GM18519 (cell line): ENCODE data around the gene H6PD.

ENCODE experiments used
- ATAC-seq: cut with Tn5 transposase; IDR thresholded peaks from one replicate; pipeline ENCODE4 v1.9.1; 2021; ENCODE audit warnings: mild to moderate bottlenecking, moderate library complexity; ENCODE audit not compliant: unreplicated experiment, low FRiP score

The H6PD gene

DNA sequence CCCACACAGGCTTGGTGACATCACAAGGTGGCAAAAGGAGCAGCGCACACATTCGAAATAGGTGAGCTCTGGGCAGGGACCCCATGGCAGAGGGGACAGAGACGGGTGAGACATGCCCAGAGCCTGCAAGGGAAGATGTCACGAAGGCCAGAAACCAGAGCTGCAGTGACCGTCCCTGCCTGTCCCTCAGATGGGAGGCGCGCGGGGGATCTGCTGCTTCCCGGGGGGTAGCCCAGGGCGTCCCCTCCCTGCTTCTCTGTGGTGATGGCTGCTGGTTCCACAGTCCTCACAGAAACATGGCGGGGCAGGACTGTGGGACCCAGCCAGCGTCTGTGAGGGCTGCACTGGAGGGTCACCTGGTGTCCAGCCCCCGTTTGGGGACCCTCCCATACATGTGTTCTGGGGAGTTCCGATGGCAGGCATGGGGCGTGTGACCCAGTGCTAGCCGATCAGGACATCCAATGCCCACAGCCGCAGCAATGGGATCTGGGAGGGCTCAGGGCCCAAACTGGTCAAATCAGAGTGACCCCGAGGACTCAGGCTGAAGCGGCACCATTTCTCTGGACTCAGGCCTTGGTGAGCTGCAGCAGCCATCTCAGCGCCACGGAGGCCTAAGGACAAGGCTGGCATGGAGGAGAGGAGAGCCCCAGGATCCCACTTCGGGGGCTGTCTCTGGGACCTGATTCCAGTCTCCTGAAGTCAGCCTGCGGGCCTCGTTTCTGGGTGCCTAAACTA, 37.5 kb downstream of the H6PD start:
- no peak for ATAC-seq

DNA sequence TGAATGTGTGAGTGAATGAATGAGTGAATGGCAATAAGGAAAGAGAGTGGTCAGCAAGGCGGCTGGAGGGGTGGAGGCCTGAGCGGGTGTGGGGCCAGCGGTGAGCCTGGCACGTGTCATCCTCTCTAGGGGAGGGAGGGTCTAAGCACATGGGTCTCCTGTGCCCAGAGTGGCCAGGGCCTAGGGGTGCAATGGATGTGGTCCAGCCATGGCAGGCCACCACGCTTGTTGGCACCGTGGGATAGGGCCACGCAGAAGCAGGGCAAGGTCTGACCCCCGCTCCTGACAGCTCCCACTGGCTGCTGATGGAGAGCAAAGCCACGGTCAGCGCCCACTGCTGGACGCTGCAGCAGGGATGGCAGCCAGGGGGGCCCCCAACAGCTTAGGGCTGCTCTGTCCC, 38.6 kb downstream of the H6PD start:
- ATAC-seq = no peak

DNA sequence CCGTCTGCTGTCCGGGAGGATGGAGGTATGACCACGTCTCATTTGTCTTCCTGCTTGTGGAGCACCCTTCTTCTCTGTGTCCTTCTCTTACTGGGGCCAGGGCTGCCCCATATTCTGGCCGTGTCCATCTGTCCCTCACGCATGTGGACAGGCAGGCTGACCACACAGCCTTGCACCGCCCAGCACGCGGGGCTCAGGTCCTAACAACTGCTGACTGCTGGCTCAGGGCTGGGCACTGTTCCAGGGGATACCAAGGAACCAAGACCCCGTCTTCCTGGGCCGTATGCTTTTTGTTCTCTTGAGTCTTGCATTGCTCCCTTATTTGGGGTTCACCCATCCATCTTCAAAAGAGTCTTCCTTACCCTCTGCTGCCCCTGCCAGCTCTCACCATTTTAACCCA, 40.6 kb downstream of the H6PD start:
- ATAC-seq = no peak

DNA sequence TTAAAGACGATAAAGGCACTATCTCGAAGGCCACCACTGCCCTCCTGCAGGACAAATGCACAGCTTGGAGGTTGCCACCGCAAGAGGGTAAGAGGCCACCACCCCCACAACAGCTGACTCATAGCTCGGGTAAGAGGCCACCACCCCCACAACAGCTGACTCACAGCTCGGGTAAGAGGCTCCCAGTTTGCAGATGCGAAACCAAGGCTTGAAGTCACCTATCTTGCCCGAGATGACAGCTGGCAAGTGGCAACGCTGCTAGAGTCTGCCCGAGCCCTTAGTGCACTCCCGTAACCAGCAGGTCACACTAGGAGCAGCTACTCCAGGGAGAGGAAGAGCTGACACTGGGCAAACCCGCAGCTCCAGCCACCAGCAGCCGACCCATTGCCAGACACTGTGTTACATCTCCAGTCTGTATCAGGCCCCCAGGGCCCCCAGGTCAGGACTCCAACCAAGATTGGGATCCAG, 41.0 kb downstream of the H6PD start:
- peak; percentile 53 for ATAC-seq

DNA sequence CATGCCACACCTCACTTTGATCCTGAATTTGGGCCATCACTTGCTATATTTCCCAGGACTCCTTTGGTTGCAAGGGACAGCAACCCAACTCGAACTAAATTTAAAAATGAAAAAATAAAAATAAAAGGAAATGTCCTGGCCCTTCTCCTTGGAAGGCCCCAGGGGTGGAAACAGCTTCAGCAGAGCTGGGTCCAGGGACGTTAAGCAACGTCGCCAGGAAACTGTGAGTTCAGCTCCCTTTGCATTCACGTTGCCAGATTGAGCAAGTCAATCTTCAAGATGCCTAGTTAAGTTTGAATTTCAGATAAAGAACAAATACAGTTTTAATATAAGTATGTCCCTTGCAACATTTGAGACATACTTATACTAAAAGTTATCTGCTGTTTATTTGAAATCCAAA, 43.5 kb downstream of the H6PD start:
- no peak for ATAC-seq

DNA sequence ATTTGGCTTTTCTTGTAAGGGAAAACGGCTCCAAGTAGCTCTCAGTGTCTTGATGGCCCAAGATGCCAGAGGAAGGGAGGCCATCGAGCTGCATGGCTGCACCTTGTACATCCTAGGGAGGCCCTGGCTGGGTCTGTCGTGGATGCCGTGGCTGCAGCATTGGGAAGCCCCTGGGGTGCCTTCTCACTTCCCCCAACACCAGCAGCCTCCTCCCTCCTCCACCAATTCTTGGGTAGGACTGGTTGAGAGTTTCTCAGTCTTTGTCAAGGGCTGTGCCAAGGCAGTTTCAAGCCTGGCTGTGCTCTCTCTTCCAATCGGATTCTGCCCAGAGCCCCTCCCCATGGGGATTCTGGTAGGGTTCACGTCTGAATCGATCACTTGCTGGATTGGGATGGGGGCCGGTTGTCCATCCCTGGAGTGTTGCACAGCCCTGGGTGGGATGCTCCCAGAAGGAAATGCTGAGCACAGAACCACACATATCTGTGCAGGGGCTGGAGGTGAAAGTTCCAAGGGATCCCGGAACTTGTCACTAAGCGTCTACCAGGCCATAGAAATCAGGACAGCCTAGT, 44.1 kb downstream of the H6PD start:
- no peak for ATAC-seq

DNA sequence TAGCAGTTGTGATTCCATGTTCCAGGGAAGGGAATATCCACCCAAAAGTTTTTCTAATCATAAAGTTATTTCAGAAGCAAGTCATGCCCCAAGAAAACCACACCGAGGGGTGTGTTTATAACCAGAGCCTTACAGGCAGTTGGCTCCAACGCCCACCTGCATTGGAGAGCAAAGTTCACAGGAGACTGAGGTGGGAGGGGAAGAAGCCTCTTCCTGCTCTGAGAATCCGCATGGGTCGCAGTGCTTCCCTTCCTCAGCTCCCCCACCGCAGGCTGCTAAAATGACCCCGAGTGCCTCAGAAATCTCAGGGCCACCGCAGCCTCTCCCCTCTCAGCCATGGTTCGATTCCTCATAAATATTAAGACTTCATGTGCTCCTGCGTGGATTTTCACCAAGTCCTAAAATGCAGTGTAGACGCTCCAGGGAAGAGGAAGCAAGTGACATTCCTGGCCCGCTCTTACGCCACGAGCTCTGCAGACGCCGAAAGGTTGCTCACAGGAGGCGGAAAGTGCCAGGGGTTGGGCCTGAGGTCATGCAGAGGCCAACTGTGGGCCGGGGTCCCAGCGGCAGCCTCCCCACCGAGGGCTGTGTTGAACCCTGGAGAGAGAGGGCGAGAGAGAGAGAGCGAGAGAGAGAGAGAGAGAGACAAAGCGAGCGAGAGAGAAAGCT, 44.7 kb downstream of the H6PD start:
- ATAC-seq = no peak

DNA sequence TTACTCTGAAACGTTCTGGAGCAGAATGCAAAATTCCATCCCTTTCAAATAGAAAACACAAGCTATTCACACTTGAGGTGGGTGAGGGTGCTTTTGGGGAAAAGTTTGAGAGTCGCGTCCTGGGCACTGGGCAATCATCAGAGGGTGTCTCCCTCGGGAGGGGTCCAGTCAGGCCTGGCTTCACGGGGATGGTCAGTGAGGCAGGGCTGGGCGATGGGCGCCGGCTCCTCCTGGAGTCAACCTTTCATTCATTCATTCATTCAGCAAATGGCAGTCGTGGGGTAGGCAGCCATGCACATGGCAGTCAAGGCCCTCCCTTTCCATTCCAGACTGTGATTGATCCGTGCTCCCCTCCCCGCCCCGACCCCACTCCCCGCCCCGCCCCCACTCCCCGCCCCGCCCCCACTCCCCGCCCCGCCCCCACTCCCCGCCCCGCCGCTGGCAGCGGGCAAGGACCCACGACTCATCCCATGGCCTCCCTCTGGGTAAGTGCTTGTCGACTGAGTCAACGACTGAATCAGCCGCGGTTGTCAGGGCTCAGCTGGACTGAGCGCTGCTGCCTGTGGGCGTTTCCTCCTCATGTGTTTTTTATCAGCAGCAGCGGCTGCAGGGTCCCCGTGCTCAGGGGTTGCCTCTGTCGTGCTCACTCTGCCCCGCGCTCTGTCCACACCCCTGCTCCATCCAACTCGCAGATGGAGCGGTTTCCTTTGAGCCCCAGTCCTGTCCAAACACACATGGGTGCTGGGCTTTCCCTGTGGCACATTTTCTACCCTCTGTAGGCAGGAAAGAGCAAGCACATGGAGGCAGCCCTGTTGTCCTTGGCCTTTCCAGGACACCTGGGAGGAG, 45.7 kb downstream of the H6PD start:
- no peak for ATAC-seq

DNA sequence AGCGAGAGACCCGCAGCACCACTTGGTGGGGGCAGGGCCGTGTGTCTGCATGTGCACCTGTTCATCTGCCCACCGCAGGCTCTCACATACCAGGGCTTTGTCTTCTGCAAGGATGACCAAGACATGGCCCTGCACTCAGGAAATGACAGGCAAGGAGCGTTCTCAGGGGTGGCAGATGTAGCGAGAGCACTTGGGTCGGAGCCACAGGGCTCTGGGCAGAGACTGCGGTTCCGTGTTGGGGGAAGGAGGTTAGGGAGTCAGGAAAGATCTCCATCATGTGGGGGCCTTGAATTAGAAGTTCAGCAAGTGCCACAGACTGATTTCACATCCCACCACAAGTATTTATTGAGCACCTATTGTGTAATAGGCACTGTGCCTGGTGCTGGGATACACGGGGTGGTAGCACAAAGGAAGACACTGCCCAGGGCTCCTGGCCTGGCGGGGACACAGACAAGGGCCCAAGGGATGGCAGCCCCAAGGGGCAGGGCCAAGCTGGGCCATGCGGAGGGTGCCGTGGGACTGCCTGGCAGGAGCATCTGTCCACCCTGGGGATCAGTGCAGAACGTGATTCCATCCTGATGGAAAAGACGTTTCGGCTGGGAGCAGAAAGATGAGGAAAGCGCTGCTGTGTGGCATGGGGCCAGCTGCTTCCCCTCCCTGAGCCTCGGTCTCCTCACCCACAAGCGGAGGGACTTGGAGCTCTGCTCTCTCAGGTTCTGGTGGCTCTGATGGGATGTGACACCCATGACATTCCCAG, 46.7 kb downstream of the H6PD start:
- ATAC-seq = no peak

DNA sequence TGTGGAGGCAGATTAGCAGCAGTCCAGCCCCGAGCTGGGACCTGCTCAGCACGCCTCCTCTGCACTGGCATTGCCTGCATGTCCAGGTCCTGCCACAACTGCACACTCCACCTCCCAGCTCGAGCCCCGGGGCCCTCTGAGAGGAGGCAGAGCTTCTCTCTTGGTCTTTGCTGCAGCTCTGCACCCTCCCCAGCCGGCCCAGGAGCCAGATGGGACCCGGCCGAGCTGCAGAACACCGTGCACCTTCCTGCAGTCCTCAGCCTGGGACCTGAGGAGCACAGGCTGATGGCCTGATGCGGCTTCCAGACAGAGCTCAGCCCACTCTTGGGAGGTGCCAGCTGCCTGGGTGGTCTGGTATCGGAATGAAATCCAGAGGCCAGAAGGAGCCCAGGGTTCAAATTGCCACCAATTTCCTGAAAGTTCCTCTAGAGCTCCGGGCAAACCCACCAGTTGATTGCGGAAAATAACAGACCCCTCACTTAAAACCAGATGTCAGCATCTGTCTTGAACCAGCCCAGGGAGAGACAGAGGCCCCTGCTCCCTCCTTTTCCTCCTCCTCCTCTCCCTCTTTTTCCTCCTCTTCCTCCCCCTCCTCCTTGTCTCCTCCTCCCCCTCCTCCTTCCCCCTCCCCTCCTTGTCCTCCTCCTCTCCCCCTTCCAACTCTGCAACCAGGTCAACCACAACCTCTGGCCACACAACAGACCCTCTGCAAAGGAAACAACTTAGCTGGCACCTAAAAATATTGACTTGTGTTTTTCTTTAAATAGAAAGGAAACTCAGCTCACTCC, 47.5 kb downstream of the H6PD start:
- ATAC-seq = no peak

DNA sequence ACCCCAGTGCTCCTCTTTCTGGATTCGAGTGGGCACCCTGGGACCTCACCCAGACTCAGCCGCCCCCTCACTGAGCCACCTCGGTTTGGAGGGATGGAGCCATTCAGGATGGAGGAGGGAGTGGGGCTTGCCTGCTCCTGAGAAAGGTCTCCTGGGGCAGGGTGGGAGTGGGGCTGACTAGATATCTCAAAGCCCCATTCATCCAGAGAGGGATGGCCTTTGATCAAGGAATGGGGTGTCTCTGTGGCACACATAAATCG, 48.1 kb downstream of the H6PD start:
- ATAC-seq = no peak

DNA sequence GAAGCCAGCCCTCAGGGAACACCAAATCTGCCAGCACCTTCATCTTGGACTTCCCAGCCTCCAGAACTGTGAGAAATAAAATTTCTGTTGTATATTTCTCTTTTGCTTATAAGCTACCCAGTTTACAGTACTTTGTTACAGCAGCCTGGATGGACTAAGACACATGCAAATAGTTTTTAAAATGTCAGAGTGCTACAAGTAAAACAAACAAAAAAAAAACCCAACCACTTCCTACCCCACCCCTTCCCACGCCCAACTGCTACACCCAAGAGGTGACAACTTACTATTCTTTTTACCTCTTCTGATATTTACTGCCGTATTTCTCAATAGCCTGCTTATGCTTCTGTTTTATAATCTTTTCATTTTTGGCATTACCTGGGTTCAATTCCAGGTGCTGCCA, 49.5 kb downstream of the H6PD start:
- ATAC-seq = no peak

DNA sequence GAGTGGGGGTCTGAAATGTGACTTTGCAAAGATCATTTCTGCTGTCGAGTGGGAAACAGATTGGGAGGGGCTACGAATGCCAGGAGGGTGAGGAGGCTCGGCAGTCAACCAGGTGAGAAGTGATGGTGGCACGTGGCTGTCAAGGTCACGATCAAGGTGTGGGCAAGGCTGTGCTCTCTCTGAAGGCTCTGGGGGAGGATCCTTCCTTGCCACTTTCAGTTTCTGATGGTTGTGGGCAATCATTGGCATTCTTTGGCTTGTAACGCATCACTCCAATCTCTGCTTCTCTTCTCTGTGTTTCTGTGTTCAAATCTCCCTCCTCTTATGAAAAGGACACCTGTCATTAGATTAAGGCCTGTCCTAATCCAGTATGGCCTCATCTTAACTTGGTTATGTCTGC, 52.0 kb downstream of the H6PD start:
- ATAC-seq = no peak

DNA sequence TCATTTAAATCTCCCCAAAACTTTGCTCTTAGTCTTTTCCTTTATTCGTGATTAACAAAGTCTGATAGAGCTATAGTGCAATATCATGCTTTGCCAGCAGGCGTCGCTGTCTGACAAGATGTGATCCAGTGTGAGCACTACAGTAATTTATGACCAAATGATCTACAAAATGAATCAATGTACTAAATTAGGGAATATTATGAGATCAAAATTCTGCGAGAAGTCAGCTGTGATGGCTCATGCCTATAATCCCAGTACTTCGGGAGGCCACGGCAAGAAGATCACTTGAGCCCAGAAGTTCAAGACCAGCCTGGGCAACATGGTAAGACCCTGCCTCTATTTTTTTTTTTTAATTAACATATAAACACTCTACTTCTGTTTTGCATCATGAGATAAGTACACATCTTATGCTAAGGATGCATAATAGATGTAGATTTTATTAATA, 54.5 kb downstream of the H6PD start:
- no peak for ATAC-seq

DNA sequence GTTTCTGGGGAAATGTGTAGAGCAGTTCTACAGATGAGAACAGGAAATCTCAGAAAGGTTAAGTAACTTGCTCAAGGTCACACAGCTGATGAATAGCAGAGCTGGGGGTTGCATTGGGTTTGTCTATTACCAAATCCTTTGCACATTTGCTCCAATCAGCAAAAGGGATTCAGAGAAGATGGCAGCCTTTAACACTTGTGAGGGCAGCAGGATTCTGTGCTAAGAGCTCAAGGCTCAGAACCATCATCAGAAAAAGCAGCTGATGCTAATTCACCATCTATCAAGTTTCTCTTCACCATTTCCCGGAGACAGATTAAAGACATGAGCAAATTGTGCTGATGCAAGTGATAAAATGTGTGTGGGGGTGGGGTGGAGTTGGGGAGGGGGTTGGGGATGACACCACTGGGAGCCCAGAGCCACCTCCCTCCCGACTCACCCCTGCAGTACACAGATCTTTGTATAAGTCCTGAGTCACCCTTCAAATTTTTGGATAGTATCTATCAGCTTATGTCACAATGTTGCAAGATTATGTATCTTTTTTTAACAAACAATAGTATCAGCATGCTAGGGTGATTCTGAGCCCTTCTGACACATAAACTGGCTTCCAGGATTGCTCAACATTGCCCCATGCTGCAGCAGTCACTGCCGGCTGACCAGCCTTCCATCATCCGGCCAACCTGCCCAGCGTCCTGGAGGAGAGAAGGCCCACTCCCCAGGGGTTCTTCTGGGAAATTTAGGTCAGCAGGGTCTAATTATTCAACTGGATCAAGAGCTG, 55.3 kb downstream of the H6PD start:
- no peak for ATAC-seq

DNA sequence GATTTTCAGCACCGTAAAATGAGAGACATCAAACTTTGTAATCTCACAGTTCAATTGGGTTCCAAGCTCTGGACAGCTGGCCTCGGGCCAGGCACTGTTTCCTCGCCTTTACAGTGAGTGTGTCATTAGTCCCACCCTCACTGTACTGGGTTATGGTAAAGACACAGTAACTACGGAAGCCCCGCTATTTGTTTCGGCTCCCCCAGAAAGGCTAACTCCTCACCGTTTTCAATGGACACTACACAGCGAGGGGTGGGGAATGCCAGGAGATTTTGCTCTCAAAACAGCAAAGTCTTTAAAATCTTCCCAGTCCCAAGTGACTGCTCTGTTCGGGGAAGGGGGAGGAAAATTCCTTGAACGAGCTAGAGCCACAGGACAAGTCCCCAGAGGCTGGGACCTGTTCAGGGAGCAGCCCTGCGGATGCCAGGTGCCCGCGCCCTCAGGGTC, 57.4 kb downstream of the H6PD start:
- no peak for ATAC-seq

DNA sequence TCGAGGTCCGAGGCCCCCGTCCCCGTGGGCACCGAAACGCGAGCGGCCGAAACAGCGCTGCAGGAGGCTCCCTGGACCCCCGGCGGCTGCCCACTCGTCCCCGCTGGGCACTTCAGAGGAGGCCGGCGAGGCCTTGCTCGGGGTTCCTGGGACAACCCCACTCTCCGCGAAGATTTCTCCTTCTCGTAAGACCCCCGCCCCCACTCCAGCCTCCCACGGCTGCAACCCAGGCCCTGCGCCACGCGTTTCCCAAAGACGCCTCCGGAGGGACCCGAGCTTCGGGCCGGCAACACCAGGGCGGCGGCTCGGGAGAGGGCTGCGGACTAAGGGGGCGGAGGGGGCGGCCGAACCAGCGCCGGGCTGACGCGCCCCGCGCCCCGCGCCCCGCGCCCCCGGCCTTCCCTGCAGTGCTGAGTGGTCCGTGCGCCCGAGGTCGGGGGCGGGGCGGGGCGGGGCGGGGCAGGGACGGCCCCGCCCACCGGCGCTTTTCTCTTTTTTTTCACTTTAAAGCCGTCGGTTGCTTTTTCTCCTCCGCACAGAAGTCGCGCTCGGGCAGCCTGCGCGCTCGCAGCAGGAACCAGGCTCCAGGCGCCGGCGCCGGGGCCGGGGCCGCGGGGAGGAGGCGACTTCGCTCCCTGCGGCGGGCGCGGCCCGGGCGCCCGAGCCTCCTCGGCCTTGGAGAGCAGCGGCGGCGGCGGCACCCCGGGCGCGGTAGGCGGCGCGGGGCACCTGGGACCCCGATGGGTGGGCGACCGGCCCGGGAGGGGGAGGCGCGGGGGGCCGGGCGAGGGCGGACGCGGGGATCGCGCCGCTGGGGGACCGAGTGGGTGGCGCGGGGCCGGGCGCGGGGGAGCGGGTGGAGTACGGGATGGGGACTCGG, 58.0 kb downstream of the H6PD start, which contains the start of gene SPSB1:
TSS of gene SPSB1 (plus strand) at position 534 of the 880 bp plus-strand sequence. CDS start 62,998 bp downstream, outside the sequence.
- ATAC-seq = no peak

DNA sequence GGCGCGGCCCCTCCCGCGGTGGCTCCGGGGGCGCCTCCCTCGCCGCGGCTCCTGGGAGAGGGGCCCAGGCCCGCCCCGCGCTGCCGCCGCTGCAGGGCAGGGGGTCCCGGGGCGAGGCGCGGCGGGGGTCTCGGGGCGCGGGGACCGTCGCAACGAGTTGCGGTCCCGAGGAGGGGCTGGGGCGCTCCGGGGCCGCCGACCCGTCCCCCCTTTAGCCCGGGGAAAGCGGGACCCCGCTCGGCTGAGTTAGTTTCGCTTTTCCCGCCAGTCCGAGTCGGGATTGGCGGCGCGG, 58.6 kb downstream of the H6PD start:
- ATAC-seq = no peak
